Activated T-cell treated with anti-CD3 and anti-CD28 coated beads for 48 hours (primary cell): Measurements from ENCODE around the gene ROBO1.
"Not testable (repeated sequence)": the region's sequence is repeated elsewhere in the genome, so short reads cannot be mapped to it uniquely, and the experiment has no call there.

Experiments used
- DNase-seq: peaks from one replicate; pipeline ENCODE4 v3.0.0-alpha.2; 2020; ENCODE audit warnings: low read depth

ROBO1 gene

DNA sequence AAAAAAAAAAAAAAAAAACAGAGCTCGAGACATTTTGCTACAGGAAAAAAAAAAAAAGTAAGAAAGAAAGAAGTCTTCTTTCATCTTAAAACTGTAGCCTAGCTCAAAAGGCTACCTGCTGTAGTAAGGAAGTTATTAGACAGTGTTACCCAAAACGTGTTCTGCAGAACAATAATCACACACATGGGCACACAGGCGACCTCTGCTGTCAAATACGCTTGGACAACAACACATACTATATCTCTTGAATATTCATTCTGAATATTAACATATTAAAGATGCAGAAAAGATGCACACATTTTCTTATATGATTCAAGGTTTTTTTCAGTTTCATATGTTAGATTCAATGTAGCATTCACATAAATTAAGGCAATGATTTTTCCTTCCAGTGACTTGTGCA lies 215.8 kb downstream of the ROBO1 start:
- DNase-seq: no peak

DNA sequence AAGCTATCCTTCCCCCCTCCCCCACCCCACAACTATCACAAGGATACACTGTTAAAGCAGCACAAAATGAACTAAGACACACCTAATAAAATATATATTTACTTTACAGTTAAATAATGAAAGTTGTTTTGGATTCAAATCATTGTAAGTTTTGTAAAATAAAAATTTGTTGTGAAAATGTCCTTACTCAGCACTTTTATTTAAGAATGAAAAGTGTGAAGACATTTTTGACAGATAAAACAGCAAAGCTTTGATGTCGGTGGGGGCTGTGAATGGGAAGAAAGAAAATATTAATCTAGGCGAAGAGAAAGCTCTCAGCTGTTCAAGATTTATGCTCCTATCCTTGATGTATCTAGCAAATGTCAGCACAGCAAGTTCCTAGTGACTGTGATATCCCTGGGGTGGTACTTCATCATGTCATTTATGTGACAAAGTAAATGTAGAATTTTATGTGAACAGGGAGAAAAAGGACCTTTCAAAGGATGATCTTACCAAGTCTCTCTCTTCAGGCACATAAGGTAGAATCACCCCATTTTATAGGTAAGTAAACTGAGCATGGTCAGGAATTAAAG lies 216.4 kb downstream of the ROBO1 start:
- no peak for DNase-seq

DNA sequence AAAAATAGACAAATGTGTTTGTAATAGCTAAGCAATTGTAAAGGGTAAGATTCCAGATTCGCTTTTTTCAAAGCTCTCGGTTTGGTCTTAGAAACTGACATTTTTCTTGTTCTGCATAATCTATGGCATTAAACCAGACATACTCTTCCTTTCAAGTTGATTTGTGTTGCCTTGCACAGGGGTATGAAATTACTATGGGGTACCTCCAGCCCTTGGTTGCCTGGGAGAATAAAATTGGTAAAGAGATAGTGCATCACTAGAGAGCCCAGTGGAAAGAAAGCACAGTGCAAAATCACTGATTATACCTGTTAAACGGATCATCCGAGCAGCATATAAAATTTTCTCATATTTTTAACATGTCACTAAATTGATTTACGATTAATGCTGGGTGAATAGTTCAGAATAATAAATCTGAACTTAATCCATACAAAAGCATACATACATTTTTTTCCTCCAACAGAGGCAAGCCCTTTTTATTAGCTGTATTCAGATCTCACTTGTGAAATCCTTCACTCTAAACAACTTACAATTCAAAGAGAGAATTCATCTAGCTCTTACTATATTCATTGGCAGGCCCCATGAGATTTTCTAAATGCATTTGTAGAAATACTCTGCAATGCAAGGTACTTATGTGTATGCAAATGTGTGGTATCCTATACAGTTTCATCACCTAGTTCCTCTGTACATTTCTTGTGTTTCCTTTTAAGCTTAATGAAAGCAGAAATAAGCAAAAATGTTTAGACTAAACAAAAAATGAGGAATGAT lies 224.4 kb downstream of the ROBO1 start:
- no peak for DNase-seq

DNA sequence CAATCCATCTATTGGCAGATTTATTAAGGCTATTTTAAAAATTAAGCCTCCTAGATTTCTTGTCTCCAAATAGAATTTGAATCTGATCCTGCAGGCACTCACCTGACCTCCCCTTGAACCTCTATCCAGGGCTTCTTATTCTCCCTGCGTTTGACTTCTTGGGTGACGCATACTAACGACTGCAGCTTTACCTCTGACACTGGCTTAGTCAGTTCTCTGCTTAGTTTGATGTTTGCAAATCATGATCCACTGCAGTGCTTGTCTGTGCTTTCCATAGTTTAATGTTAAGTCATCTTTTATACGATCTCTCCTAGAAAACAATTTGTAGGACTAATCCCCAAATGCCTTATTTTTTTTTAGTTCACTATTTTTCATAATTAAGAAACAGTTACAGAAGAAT lies 233.1 kb downstream of the ROBO1 start:
- DNase-seq: no peak

DNA sequence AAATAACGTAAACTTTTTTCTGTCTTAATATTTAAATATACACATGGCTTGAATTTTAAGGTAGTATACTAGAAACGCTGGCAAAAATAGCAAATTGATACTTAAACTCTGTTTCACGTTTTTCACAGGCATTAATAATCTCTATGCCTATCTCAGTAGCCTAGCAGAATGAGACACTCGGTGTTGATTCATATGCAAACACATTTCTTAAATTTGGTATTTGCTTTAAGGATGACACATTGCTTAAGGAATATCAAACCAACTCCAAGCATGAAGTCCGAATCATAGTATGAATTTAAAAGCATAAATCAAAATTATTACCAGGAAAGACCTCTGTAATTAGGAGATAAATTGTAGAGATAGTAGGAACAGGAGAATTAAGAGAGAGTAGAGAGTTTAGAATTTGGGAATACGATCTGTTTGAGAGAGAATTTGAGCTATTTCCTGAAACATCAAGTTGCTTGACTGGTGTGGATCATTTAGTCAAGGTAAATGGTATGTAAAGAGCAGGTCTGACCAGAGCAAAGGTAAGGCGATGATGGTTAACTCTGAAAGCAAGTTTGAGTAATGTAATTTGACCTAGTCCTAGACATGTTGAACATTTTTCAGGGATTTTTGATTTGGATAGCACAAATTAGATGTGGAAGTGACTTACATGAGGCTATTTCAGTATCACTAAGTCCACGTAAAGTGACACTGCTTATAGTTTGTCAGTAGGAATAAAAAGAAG lies 236.1 kb downstream of the ROBO1 start:
- DNase-seq: no peak

DNA sequence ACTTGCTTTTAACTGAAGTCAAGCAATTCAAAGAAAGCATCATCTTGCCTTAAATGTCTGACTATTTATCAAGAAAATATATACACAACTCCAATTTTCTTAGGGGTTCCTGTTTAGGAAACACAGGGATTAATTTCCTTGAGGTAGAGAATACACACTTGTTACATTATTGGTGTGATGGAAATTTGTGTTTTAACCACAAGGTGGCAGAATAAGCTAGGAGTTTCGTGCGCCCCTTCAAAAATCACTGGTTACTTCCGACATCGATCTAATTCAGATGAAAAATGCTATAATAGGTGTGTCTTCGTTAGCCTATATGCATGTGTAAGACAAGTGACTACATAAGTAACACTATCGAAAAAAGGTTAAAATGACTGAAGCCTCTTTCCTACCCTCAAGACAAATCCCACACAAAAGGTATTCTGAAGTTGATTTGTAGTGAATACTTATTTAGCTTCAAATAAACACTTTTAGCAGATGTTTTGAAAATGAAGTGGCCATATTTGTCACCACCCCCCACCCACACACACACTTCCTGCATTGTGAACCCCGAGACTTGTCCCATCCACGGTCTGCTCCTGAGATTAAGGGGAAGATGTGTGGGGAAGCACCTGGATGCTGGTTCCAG lies 246.5 kb downstream of the ROBO1 start:
- no peak for DNase-seq

DNA sequence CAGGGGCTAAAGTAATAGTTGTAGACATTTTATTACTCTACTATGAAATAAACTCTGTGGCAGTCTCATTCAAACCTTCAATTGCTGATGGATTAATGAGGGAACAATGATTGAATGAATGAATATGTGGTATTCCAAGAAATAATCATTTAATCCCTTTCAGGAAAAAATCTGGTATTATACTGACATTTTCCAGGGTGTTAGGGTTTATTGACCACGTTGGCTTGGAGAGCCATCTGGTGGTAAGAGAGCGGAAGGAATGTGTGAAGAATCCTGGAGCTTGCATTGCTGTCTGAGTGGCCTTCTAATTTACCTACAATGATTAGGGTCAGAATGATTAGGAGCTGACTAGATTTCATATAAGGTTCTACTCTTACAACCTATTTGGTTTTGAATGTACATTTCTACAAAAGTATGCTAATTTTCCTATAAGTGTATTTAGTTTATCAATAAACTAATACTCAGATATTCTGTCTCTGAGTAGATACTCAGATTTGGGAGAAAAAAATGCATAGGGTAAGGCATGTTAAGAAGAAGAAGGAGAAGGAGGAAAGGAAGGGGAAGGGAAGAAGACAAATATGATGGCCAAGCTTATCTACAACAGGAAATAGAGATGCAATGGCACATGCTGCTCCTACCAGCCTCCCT lies 249.9 kb downstream of the ROBO1 start:
- no peak for DNase-seq

DNA sequence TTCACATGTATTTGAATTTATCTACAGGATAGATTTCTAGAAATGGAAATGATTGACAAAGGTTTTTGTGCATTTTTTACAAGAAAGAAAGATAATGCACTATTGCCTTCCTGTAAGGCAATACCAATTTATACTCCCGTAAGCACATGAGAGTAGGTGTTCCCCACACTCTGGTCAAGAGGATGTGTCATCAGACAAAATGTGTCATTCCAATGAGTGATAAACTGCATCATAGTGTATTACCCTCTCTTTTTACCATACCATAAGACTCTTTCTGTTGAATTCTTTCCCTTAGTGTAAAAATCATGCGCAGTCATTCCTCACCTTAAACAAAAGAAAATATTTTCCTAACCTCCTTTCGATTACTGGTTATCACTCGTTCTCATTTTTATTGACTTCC lies 251.0 kb downstream of the ROBO1 start:
- DNase-seq: no peak

DNA sequence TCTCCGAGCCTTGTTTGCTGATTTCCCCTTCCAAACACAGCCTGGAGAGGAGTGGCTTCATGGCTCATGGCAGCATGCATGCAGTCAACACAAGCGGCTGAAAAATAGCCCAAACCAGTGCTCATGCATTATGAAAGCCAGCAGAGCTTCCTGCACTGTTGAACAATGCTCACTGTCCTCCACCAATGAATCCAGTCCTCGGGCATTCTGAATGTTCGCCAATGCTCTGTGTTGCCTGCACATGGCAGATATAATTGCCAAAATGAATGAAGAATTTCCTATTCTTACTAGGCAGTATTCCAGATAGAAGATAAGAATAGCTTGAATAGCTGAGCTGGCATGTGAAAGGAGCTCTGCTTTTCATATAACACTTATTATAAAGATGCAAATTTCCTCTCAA lies 252.7 kb downstream of the ROBO1 start:
- no peak for DNase-seq

DNA sequence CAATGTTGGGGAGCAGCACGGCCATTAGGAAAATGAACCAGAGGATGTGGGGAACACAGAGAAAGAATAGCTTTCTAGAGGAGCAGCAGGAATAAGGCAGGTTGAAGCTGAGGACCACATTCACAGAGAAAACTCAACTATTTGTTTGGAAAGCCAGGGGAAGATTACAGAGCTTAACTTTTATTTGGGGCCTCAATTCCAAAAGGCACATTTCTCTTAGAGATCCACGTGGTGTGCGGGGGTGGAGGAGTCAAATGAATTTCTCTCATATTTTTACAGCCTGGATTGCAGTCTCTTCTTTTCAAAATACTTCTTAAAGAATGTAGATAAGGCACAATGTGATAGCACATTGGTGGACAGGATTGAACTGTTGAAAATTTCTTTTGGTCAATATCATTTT lies 253.7 kb downstream of the ROBO1 start:
- DNase-seq: no peak

DNA sequence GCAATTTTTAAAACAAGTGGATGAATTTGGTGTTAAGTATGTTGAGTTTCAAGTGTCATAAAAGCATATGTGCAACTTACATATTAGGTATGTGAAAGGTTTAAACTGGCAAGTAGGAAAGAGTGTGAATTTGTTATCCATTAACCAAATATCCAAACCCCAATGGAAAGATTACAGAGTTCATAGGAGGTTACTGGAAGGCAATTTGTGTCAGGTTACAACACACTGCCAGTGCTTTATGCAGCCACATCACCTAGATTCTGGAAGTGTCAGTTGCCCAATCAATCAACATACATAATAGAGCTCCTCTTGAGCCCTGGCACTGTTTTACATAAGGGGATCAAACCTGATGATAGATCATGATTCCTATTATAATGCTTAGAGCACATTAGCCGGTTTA lies 261.0 kb downstream of the ROBO1 start:
- no peak for DNase-seq

DNA sequence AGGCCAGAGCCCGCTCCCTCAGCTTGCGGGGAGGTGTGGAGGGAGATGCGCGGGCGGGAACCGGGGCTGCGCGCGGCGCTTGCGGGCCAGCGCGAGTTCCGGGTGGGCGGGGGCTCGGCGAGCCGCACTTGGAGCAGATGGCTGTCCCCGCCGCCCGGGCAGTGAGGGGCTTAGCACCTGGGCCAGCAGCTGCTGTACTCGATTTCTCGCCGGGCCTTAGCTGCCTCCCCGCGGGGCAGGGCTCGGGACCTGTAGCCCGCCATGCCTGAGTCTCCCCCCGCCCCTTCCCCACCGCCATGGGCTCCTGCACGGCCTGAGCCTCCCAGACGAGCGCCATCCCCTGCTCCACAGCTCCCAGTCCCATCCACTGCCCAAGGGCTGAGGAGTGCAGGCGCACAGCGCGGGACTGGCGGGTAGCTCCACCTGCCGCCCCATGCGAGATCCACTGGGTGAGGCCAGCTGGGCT lies 265.5 kb downstream of the ROBO1 start:
- DNase-seq: not testable (repeated sequence)

DNA sequence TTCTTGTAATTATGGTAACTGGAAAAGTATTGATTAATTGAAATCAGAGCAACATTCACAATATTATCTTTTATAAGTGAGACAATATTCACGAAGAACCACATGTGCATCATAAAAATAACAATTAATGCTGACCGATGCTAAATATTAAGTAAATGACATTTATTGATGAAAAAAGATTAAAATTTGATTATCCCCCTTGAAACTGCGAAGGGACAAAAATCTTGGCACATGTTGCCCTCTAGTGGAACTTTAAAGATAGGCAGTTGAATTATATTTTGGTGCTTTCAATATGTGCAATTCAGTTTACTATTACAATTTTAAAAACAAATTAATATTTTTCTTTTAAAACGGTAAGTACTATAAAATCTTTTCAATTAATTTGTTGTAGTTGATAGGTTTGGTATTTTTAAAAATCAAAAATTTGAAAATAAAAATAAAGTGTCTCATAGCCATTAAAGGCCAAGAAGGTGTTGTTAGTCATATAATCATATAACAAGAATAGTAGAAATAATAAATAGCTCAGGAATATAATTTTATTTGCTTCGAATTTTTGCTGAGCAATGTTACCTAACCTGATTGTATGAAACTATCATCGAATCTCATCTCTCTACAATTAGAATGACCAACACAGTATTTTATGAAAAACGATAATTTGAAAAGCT lies 270.2 kb downstream of the ROBO1 start:
- no peak for DNase-seq

DNA sequence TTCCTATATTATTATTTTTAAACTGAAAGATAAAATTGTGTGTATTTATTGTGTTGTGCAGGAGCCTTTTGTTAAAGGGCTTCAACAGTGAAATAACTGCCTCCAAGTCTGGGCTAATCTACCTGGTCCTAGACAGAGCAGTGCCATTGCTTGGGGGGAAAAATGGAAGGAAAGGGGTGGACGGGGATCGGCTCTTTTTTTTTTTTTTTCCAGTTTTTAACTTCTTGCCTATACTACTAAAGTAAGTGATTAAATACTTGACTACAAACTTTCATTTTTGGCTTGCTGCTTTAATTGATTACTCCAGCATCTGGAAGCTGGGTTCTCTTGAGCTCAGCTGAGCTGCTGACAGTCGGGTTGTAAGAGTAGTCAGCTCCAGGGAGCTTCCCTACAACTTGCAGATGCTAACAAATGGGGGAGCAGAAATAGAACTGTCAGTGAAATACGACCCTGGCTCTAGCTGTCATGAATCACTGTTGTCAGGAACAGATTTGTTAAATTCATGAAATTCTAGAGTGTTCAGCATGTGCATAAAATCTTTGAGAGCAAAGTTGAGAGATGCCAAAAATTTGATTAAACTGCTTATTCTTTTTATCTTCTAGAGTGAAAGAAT lies 276.7 kb downstream of the ROBO1 start:
- no peak for DNase-seq

DNA sequence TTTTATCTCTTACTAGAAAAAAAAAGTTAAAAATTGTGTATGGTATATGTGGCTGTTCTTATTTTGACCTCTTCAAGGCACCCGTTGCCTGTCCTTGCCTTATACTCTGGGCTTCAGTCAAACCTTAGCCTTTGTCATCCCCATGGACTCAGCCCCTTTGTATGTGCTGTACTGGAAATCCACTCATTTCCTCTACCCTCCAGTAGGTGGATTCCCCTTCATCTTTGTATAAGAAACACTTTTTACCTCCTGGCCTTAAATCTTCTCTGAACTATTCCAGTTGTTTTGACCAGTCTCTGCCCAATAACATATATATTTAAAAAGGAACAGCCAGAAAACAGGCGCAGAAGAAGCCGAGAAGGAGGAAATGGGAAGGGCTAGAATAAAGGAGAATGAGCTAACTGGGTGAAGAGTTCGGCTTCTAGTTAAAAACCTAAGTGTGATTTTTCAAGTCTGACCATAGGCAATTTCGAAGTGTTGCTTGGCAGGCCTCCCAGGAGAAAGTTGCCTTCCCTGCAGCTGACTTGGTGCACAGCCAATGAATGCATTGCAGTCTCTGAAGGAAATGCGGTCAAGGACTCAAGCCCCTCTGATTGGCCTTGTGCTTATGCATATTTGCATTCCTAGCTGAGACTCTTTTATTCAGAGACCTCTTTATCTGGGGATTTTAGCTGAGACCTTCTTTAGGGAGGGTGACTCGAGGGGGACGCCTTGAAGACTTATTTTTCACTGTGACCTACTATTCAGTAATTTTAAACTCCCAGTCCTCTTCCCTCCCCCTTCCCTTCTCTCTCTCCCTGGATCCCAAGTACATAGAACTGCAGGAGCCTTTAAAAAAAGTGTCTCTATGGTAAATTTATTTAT lies 277.4 kb downstream of the ROBO1 start:
- DNase-seq: no peak

DNA sequence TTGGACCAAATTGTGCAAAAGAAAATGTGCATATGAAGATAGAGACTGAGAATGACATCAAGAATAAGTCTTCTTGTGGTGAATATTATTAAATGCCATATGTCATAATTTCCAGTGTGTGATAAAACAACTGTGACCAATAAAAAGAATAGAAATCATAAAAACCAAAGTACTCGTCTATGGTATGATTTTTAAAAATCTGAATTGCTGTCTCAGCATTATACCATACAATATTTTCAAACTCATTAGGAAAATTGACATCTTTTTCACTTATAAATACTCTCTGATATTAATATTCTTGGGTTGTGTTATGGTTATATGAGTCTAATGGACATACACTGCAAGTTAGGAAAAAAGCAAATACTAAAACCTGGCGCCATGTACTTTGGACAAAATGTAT lies 279.4 kb downstream of the ROBO1 start:
- no peak for DNase-seq

DNA sequence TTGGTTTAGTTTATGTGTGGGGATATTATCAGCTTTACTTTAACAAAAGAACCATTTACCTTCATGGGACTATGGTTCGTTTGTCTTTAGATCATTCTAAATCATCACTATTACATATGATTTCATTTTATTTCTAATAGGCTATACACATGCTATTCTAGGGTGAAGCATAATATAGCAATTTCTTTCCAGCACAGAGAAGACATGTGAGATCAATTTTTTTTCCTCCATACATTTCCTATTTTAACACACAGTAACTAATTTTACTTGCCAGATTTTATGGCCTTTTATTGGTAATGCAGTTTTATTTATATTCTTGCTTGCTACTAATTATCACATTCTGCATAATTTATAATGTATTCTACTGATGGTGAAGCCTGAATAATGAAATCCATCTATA lies 287.1 kb downstream of the ROBO1 start:
- DNase-seq: no peak

DNA sequence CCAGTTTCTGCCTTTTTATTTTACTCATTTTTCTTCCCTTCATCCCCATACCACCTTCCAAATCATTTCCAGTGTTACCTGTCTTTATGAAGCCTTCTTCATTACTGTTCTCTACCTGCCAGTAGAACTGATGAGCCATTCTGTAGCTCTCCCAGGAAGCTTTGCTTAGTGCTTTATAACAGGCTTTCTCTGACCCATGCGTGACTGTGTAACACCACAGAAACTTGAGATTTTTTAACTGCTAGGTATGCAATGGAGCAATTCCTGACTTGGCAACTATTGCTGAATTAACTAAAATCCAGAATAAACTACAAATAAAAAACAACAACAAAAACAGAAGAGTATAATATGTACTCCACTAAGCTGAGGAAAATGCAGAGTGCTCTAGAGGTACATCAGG lies 289.2 kb downstream of the ROBO1 start:
- no peak for DNase-seq

DNA sequence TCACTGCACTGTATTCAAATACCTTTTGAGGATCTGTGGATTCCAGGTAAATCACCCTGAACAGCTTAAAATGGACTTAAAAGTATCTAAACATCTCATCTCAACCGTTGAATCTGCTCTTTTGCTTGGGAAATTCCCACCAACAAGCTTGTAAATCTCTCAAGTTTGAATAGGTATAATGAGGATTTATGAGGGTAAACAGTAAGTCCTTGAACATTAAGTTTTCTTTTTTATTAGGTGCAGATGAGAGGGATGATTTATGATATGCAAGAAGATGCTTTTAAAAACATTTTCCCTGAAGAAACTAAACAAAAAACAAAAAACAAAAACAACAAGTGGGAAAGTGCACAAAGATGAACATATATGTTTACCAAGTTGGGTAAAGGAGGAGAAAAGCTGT lies 290.6 kb downstream of the ROBO1 start:
- no peak for DNase-seq

DNA sequence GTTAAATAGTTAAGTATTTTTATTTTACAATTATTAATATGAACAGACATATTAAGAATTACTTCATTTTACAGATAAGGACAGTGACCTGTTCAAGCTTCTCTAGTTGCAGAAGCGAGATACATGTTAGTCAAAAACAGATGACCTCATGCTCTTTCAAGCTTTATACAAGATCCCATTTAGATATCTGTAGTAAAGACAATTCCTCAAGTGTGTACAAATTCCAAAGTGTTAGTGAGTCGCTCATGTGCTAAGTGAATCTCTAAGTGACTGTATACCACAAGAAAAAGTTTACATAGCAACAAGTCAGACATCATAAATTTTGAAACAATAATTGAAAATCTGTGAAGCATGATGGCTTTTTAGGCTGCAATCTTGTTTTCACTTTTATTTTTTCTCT lies 293.8 kb downstream of the ROBO1 start:
- no peak for DNase-seq
